ENCODE data around the gene EEF1AKMT1. TPM values are rescaled to one million over a fixed set of nuclear protein-coding genes. Genes with fewer than 3 reads are reported as not detected.

EEF1AKMT1 gene
- total and polyA plus RNA-seq, 10 of the 15 experiments (the other 5 are each of a cell fraction or from before 2014, with no cell fraction given), result 7.9 to 44.5 (median 11.0) TPM

DNA sequence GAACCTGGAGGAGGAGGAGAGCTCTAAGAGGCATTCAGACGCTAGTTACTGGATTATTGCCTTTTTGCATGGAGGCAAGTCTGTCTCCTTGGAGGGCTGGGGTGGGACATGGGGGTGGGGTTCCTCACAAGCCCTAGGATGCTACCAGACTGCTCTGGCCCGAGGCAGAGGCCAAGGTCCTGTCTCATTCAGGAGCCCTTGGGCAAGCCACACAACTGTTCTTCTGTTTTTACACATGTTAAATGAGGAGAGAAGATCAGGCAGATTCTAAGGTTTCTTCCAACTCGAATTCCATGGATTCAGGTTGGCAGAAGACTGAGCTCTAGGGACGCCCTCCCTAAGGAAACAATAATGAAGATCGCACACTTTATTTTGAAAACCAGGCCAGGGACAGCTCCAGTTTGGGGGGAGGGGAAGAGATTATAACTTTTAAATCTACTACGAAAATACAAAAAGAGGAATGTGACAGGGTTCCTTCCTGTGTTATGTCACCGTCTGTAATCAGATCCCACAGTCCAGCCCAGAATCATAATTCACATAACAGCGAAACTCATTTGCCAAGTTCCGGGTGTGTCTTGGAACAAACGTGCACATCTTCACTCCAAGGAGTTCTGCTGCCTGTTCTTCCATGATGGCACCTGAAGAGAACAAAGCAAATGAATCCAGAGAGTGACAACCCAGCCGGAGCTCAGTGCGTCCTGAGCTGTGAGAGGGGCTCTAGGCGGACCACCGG lies 45.0 kb downstream of the EEF1AKMT1 start:
- in situ Hi-C loops (cut with MboI), result no loop called here
- ATAC-seq (no peak), FAIRE-seq (no peak), DNase-seq (ENCODE audit: low read depth, low spot score) (no peak)
- Histone ChIP-seq H4K20me1 (ENCODE audit: control insufficient read depth, insufficient read depth) (no peaks in the 10 kb centered on the region), H3K79me2 (ENCODE audit: control insufficient read depth, insufficient read depth, low read length) (no peaks in the 10 kb centered on the region), H3K9me3 (replicated peaks; ENCODE audit: control insufficient read depth, insufficient read depth, low read length) (no peaks in the 10 kb centered on the region), H3K36me3 (ENCODE audit: control insufficient read depth in 2 of 2, insufficient read depth in 2 of 2, low read length in 1 of 2) (no peaks in the 10 kb centered on the region), H3K27me3 (replicated peaks in 1 of 2; ENCODE audit: control insufficient read depth in 2 of 2, insufficient read depth in 2 of 2, low read length in 1 of 2) (no peaks in the 10 kb centered on the region), H2AFZ (ENCODE audit: control insufficient read depth, low read depth, low read length) (no peak overlapping the region), H3K4me2 (ENCODE audit: control insufficient read depth, insufficient read depth) (no peak overlapping the region), H3K4me3 (no peak overlapping the region), H3K4me1 (ENCODE audit: control insufficient read depth, insufficient read depth, low read length) (no peaks in the 10 kb centered on the region), H3K9ac (ENCODE audit: control insufficient read depth, insufficient read depth, low read length) (no peak overlapping the region), H3K27ac (ENCODE audit: control insufficient read depth, insufficient read depth) (no peak overlapping the region)
- POLR2A ChIA-PET, result no interaction called here
- TF ChIP-seq ZSCAN29 (IDR thresholded peaks at IDR 0.05) (no peak), SRF (IDR thresholded peaks at IDR 0.05; ENCODE audit: low read depth in 2 of 2, low read length in 2 of 2) (no peak), NR2C2 (IDR thresholded peaks at IDR 0.05; ENCODE audit: borderline replicate concordance, control insufficient read depth, insufficient read length, low read depth) (no peak), HCFC1 (IDR thresholded peaks at IDR 0.05; ENCODE audit: low read length) (no peak), YY1 (IDR thresholded peaks at IDR 0.05; ENCODE audit: low read depth, low read length) (no peak), MTA2 (IDR thresholded peaks at IDR 0.05; ENCODE audit: low read depth) (no peak), MYB (IDR thresholded peaks at IDR 0.05; ENCODE audit: borderline replicate concordance, low read depth, low read length) (no peak), ZNF207 (IDR thresholded peaks at IDR 0.05; ENCODE audit: borderline replicate concordance) (no peak), ZZZ3 (IDR thresholded peaks at IDR 0.05; ENCODE audit: control insufficient read depth, insufficient read length, low read depth) (no peak), ETV6 (conservative IDR thresholded peaks at IDR 0.05 in 1 of 2, IDR thresholded peaks at IDR 0.05 in 1 of 2; ENCODE audit: borderline replicate concordance in 1 of 2, low read depth in 1 of 2) (no peak), BHLHE40 (IDR thresholded peaks at IDR 0.05; ENCODE audit: borderline replicate concordance in 1 of 2, low read depth in 2 of 2, low read length in 1 of 2) (no peak), HDAC2 (IDR thresholded peaks at IDR 0.05) (no peak)
- TF ChIP-seq, protein P1, sequence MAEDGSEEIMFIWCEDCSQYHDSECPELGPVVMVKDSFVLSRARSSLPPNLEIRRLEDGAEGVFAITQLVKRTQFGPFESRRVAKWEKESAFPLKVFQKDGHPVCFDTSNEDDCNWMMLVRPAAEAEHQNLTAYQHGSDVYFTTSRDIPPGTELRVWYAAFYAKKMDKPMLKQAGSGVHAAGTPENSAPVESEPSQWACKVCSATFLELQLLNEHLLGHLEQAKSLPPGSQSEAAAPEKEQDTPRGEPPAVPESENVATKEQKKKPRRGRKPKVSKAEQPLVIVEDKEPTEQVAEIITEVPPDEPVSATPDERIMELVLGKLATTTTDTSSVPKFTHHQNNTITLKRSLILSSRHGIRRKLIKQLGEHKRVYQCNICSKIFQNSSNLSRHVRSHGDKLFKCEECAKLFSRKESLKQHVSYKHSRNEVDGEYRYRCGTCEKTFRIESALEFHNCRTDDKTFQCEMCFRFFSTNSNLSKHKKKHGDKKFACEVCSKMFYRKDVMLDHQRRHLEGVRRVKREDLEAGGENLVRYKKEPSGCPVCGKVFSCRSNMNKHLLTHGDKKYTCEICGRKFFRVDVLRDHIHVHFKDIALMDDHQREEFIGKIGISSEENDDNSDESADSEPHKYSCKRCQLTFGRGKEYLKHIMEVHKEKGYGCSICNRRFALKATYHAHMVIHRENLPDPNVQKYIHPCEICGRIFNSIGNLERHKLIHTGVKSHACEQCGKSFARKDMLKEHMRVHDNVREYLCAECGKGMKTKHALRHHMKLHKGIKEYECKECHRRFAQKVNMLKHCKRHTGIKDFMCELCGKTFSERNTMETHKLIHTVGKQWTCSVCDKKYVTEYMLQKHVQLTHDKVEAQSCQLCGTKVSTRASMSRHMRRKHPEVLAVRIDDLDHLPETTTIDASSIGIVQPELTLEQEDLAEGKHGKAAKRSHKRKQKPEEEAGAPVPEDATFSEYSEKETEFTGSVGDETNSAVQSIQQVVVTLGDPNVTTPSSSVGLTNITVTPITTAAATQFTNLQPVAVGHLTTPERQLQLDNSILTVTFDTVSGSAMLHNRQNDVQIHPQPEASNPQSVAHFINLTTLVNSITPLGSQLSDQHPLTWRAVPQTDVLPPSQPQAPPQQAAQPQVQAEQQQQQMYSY (CRISPR knock-in tag; IDR thresholded peaks at IDR 0.05), result no peak
- TF ChIP-seq, protein P2, sequence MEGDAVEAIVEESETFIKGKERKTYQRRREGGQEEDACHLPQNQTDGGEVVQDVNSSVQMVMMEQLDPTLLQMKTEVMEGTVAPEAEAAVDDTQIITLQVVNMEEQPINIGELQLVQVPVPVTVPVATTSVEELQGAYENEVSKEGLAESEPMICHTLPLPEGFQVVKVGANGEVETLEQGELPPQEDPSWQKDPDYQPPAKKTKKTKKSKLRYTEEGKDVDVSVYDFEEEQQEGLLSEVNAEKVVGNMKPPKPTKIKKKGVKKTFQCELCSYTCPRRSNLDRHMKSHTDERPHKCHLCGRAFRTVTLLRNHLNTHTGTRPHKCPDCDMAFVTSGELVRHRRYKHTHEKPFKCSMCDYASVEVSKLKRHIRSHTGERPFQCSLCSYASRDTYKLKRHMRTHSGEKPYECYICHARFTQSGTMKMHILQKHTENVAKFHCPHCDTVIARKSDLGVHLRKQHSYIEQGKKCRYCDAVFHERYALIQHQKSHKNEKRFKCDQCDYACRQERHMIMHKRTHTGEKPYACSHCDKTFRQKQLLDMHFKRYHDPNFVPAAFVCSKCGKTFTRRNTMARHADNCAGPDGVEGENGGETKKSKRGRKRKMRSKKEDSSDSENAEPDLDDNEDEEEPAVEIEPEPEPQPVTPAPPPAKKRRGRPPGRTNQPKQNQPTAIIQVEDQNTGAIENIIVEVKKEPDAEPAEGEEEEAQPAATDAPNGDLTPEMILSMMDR (IDR thresholded peaks at IDR 0.05 in 2 of 3, conservative IDR thresholded peaks at IDR 0.05 in 1 of 3; ENCODE audit: control insufficient read depth in 2 of 3, extremely low read depth in 1 of 3, insufficient read depth in 1 of 3, low read depth in 3 of 3, low read length in 3 of 3), result no peak
- TF ChIP-seq, protein P3, sequence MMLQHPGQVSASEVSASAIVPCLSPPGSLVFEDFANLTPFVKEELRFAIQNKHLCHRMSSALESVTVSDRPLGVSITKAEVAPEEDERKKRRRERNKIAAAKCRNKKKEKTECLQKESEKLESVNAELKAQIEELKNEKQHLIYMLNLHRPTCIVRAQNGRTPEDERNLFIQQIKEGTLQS (IDR thresholded peaks at IDR 0.05; ENCODE audit: borderline replicate concordance, extremely low read depth, low read depth, low read length), result no peak
- SMC1A ChIA-PET (ENCODE audit: uncharacterized antibody, unreplicated experiment), result no interaction called here
- BruUV-seq (replicated peaks), result no TSS peak
- intact Hi-C loops (cut with micrococcal nuclease; ENCODE audit: unreplicated experiment), result no loop called here
- CTCF ChIA-PET, result interaction anchor here (0.6 kb wide), 1 partner anchor 14 kb away, joined by 3 read pairs; no protein-coding TSS in a partner anchor
- 72% methylated on average over 14 of the region's 14 CpGs for WGBS (ENCODE audit: insufficient coverage, insufficient replicate concordance, low lambda C conversion rate, missing lambda C conversion rate)
- RAD21 ChIA-PET (ENCODE audit: unreplicated experiment), result no interaction called here

All from GM12878 (cell line).